ENCODE data around the gene S100A6.

The S100A6 gene

DNA sequence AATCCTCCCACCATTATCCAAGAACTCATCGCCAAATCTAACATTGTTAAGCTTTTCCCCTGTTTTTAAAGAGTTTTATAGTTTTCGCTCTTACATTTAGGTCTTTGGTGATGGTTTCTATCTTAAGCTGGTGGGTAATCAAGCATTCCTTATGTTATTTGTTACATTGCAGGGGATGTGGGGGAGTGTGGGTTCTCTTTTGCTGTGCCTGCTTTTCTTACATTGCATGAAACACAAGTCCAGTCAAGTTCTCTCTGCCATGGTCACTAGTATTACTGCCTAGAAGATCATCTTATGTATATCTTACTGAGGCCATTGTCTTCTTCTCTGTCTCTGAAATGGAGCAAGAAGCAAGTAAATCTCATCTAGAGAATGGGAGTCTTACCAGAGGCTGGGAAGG, 48.1 kb downstream of the S100A6 start:
- no CpG with 5 or more reads among the region's 2 CpGs for WGBS (ENCODE audit: extremely low coverage, insufficient coverage, insufficient read length)
- Histone ChIP-seq H3K79me1 (ENCODE audit: low read length) (no peaks in the 10 kb centered on the region), H3K79me2 (ENCODE audit: control insufficient read depth, insufficient read depth, low read length, poor library complexity) (no peaks in the 10 kb centered on the region), H3K4ac (ENCODE audit: low read depth, low read length) (no peak overlapping the region), H4K91ac (ENCODE audit: low read depth, low read length) (no peak overlapping the region), H3K4me3 (ENCODE audit: low read depth, low read length) (no peak overlapping the region), H3K27me3 (ENCODE audit: insufficient read depth, low read length) (no peaks in the 10 kb centered on the region), H2BK12ac (ENCODE audit: low read length) (no peak overlapping the region), H2AFZ (ENCODE audit: insufficient read depth, low read length, poor library complexity) (no peak overlapping the region), H3K9me3 (ENCODE audit: insufficient read depth, low read depth, low read length) (no peaks in the 10 kb centered on the region), H2BK120ac (ENCODE audit: insufficient read depth, low read length, poor library complexity) (no peak overlapping the region), H2BK5ac (ENCODE audit: low read depth, low read length, poor library complexity) (no peak overlapping the region), H3K4me1 (ENCODE audit: control insufficient read depth in 1 of 2, insufficient read depth in 2 of 2, low read length in 2 of 2) (peaks cover 4 to 5% of the 10 kb centered on the region in 2 experiments), H3K9ac (ENCODE audit: low read length) (no peak overlapping the region), H4K8ac (ENCODE audit: low read depth, low read length) (no peak overlapping the region), H3K14ac (ENCODE audit: low read length) (no peak overlapping the region), H3K23ac (ENCODE audit: low read length) (no peak overlapping the region), H3K36me3 (ENCODE audit: control insufficient read depth in 1 of 2, insufficient read depth in 2 of 2, low read length in 2 of 2) (no peaks in the 10 kb centered on the region), H2AK5ac (ENCODE audit: low read length) (no peak overlapping the region), H3K18ac (ENCODE audit: low read length) (no peak overlapping the region), H4K12ac (ENCODE audit: low read depth, low read length) (no peak overlapping the region), H3K27ac (ENCODE audit: low read depth, low read length) (no peak overlapping the region), H3K4me2 (ENCODE audit: low read length) (no peak overlapping the region)
- DNase-seq: no peak

DNA sequence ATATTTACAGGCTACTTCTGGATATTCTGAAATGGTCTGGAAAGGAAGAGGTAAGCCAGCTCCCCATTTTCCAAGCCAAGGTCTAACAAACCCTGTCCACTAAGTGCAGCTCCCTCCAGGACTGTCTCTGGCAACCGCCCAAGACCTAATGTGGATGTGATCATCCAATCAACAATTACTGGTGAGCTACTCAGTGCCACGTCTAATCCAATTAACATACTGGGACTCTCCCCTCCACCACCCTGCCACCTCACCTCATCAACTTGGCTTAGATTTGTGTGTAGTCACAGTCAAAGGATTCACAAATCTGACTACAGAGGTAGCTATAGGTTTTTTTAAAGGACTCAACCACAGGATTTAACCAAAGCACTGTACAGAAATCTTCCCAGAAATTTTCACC, 49.9 kb downstream of the S100A6 start:
- no peak overlapping the region for H2BK5ac ChIP-seq (ENCODE audit: low read depth, low read length, poor library complexity)
- H3K79me1 ChIP-seq (ENCODE audit: low read length): no peaks in the 10 kb centered on the region
- no peak overlapping the region for H3K18ac ChIP-seq (ENCODE audit: low read length)
- H2BK12ac ChIP-seq (ENCODE audit: low read length): no peak overlapping the region
- no peaks in the 10 kb centered on the region for H3K27me3 ChIP-seq (ENCODE audit: insufficient read depth, low read length)
- no peak overlapping the region for H3K9ac ChIP-seq (ENCODE audit: low read length)
- no peak overlapping the region for H4K8ac ChIP-seq (ENCODE audit: low read depth, low read length)
- no peak overlapping the region for H3K4me2 ChIP-seq (ENCODE audit: low read length)
- no peaks in the 10 kb centered on the region for H3K9me3 ChIP-seq (ENCODE audit: insufficient read depth, low read depth, low read length)
- no peak overlapping the region for H2AK5ac ChIP-seq (ENCODE audit: low read length)
- H2BK120ac ChIP-seq (ENCODE audit: insufficient read depth, low read length, poor library complexity): no peak overlapping the region
- H4K12ac ChIP-seq (ENCODE audit: low read depth, low read length): no peak overlapping the region
- no peak overlapping the region for H4K91ac ChIP-seq (ENCODE audit: low read depth, low read length)
- WGBS (ENCODE audit: extremely low coverage, insufficient coverage, insufficient read length): no CpG with 5 or more reads among the region's 2 CpGs
- no peak overlapping the region for H3K4me3 ChIP-seq (ENCODE audit: low read depth, low read length)
- no peak overlapping the region for H3K23ac ChIP-seq (ENCODE audit: low read length)
- DNase-seq: no peak
- no peak overlapping the region for H3K14ac ChIP-seq (ENCODE audit: low read length)
- H2AFZ ChIP-seq (ENCODE audit: insufficient read depth, low read length, poor library complexity): no peak overlapping the region
- H3K79me2 ChIP-seq (ENCODE audit: control insufficient read depth, insufficient read depth, low read length, poor library complexity): no peaks in the 10 kb centered on the region
- H3K27ac ChIP-seq (ENCODE audit: low read depth, low read length): no peak overlapping the region
- no peaks in the 10 kb centered on the region for H3K36me3 ChIP-seq (ENCODE audit: control insufficient read depth in 1 of 2, insufficient read depth in 2 of 2, low read length in 2 of 2)
- peaks cover 1 to 5% of the 10 kb centered on the region in 2 experiments for H3K4me1 ChIP-seq (ENCODE audit: control insufficient read depth in 1 of 2, insufficient read depth in 2 of 2, low read length in 2 of 2)
- H3K4ac ChIP-seq (ENCODE audit: low read depth, low read length): no peak overlapping the region
